NOMO-1 treated with DMSO at 0.1 percent for 48 hours (cell line): ENCODE data around the gene SLC31A2.

Source experiments
- DNase-seq: peaks from one replicate; lab custom pipeline; 2025; ENCODE audit not compliant: unreplicated experiment; lab: John Stamatoyannopoulos, UW

The SLC31A2 gene

GRCh38 chr9:113185271-113185670 is 34.5 kb downstream of the SLC31A2 start:
- no peak for DNase-seq

GRCh38 chr9:113186137-113186755 is 35.4 kb downstream of the SLC31A2 start:
- DNase-seq: no peak

GRCh38 chr9:113187929-113188595 is 37.3 kb downstream of the SLC31A2 start:
- DNase-seq: peak; percentile 83

GRCh38 chr9:113192455-113192854 is 41.6 kb downstream of the SLC31A2 start:
- DNase-seq: no peak

GRCh38 chr9:113199683-113200329 is 49.0 kb downstream of the SLC31A2 start:
- DNase-seq: no peak

- DNase-seq: no peak
These were observed 54.6 kb downstream of the SLC31A2 start for GRCh38 chr9:113205432-113205831.

GRCh38 chr9:113205861-113206260 is 55.1 kb downstream of the SLC31A2 start:
- DNase-seq: peak; percentile 75

- DNase-seq: no peak
These were observed 60.0 kb downstream of the SLC31A2 start for GRCh38 chr9:113210815-113211214.
